Measurements from ENCODE around the gene GSK3B. TPM values are rescaled to one million over a fixed set of nuclear protein-coding genes. Genes with fewer than 3 reads are reported as not detected.

The GSK3B gene
- total RNA-seq, 1 experiment from 2014 or later, result 56.5 TPM

DNA sequence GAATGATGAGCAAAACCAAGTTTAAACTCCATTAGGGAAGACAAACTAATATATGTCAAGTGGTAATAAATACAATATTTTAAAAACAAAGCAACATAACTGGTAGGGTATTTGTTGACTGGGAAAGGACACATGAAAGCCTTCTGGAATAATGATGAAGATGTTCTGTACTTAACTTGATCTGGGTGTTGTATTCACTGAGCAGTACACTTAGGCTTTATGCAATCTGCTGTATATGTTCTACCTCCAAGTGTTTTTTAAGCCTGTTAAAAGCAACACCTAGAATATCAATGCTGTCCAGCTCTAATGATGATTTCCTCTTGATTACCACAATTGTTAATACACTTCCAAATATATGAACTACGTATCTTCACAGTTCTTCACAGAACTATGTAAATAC, 46.6 kb downstream of the GSK3B start:
- H3K36me3 Mint-ChIP-seq (ENCODE audit: insufficient read depth in 1 of 3, low read depth in 3 of 3), result peaks cover 17 to 30% (median 25%) of the 10 kb centered on the region in 3 experiments

More for the DNA sequence above, 46.6 kb downstream of the GSK3B start:
- no peaks in the 10 kb centered on the region for H3K27me3 ChIP-seq (ENCODE audit: insufficient read depth, low read length)
- TF ChIP-seq, protein P1, sequence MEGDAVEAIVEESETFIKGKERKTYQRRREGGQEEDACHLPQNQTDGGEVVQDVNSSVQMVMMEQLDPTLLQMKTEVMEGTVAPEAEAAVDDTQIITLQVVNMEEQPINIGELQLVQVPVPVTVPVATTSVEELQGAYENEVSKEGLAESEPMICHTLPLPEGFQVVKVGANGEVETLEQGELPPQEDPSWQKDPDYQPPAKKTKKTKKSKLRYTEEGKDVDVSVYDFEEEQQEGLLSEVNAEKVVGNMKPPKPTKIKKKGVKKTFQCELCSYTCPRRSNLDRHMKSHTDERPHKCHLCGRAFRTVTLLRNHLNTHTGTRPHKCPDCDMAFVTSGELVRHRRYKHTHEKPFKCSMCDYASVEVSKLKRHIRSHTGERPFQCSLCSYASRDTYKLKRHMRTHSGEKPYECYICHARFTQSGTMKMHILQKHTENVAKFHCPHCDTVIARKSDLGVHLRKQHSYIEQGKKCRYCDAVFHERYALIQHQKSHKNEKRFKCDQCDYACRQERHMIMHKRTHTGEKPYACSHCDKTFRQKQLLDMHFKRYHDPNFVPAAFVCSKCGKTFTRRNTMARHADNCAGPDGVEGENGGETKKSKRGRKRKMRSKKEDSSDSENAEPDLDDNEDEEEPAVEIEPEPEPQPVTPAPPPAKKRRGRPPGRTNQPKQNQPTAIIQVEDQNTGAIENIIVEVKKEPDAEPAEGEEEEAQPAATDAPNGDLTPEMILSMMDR (conservative IDR thresholded peaks at IDR 0.05), result no peak
- H3K27ac Mint-ChIP-seq, result no peak overlapping the region
- H3K9ac ChIP-seq (ENCODE audit: extremely low read depth, insufficient read length, low read length), result no peak overlapping the region
- peaks cover 7 to 10% of the 10 kb centered on the region in 2 experiments; a peak in 4 of 5 replicates for H3K9me3 Mint-ChIP-seq
- H2BK15ac ChIP-seq (ENCODE audit: low read depth, low read length), result no peak overlapping the region
- H4K91ac ChIP-seq (ENCODE audit: insufficient read length, low read depth, low read length), result no peak overlapping the region
- H3K27me3 Mint-ChIP-seq (ENCODE audit: low read depth), result no peaks in the 10 kb centered on the region
- H2BK12ac ChIP-seq (ENCODE audit: insufficient read length, low read depth, low read length), result no peak overlapping the region
- no peaks in the 10 kb centered on the region for H3K4me1 ChIP-seq (ENCODE audit: insufficient read depth, low read length)
- H3K4ac ChIP-seq (ENCODE audit: low read depth, low read length), result no peak overlapping the region
- DNase-seq, result no peak
- H2BK5ac ChIP-seq (ENCODE audit: insufficient read length, low read length), result no peak overlapping the region
- no peak overlapping the region for H3K18ac ChIP-seq (ENCODE audit: insufficient read length, low read depth, low read length)
- no peak overlapping the region for H3K14ac ChIP-seq (ENCODE audit: insufficient read depth, low read length)
- no peak overlapping the region for H3T11ph ChIP-seq (ENCODE audit: low read length)
- no peak overlapping the region for H3K4me2 ChIP-seq (ENCODE audit: insufficient read depth, insufficient read length, low read length)
- no peak overlapping the region for H3K4me3 Mint-ChIP-seq
- no peak overlapping the region for H2AFZ ChIP-seq (ENCODE audit: low read length)
- H4K8ac ChIP-seq (replicated peaks; ENCODE audit: insufficient read length, low read depth, low read length), result no peak overlapping the region
- peaks cover 6% of the 10 kb centered on the region for H3K79me1 ChIP-seq (ENCODE audit: insufficient read depth, low read depth, low read length, poor library complexity, severe bottlenecking)
- peaks cover 19 to 21% of the 10 kb centered on the region in 2 experiments for H3K4me1 Mint-ChIP-seq
- no CpG with 5 or more reads among the region's 1 CpG for WGBS (ENCODE audit: extremely low coverage, insufficient read length, low lambda C conversion rate)
- H3K23me2 ChIP-seq (ENCODE audit: insufficient read length, low read depth, low read length, poor library complexity, severe bottlenecking), result no peaks in the 10 kb centered on the region
- peaks cover 28% of the 10 kb centered on the region; the same call in 1 of the 2 replicates for H3K79me2 ChIP-seq (ENCODE audit: insufficient read depth, low read length)
- H4K5ac ChIP-seq (ENCODE audit: insufficient read length, low read depth, low read length), result no peak overlapping the region
- no peaks in the 10 kb centered on the region for H4K20me1 ChIP-seq (ENCODE audit: control insufficient read depth, insufficient read depth, insufficient read length)
- H2BK20ac ChIP-seq (ENCODE audit: low read depth, low read length, poor library complexity, severe bottlenecking), result no peak overlapping the region
- H3K23ac ChIP-seq (ENCODE audit: insufficient read length, low read depth, low read length), result no peak overlapping the region
- H2BK120ac ChIP-seq (ENCODE audit: low read depth, low read length, poor library complexity, severe bottlenecking), result no peak overlapping the region
- H3K56ac ChIP-seq (ENCODE audit: insufficient read length, low read depth, low read length), result no peak overlapping the region
- no peaks in the 10 kb centered on the region for H3K9me3 ChIP-seq (ENCODE audit: control insufficient read depth, low read depth, low read length)
- H2AK5ac ChIP-seq (ENCODE audit: insufficient read length, low read length), result no peak overlapping the region
- no peak overlapping the region for H3K27ac ChIP-seq (ENCODE audit: insufficient read length, low read depth, low read length)
